ENCODE results near the gene STK32B. TPM values are rescaled to one million over a fixed set of nuclear protein-coding genes. Genes with fewer than 3 reads are reported as not detected.

The STK32B gene
- total and polyA plus RNA-seq, 3 donors from 2014 or later, result 17.5 to 29.7 (median 22.6) TPM

DNA sequence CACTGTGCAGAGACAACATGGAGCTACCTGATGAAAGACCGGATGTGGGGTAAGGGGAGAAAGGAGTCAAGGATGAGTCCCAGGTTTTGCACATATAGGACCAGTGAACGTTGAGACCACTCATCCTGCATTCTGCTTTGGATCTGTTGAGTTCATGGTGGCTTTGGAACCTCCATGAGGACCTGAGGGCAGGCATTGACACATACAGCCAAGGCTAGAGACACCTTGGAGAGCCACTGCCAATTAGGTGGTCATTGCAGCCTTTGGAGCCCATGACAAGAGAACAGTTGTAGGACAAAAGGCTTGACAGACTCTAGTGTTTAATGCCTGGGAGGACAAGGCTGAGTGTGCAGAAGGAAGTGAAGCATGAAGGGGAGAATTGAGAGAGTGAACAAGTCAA is 87.9 kb downstream of the STK32B start:
- intact Hi-C loops (cut with DNase I; ENCODE audit: low total_unique reads), result no loop called here
- DNase-seq, result no peak
- Histone ChIP-seq H3K4me3 (no peak overlapping the region), H3K36me3 (ENCODE audit: low read depth, missing control alignments) (no peaks in the 10 kb centered on the region), H3K4me1 (no peaks in the 10 kb centered on the region), H3K27me3 (no peaks in the 10 kb centered on the region), H3K27ac (no peak overlapping the region), H3K9me3 (no peaks in the 10 kb centered on the region)
- WGBS, 2 donors, result 86 to 87% methylated on average over 2 of the region's 2 CpGs
- TF ChIP-seq POLR2A (IDR thresholded peaks at IDR 0.05), result no peak
- TF ChIP-seq, protein P1, sequence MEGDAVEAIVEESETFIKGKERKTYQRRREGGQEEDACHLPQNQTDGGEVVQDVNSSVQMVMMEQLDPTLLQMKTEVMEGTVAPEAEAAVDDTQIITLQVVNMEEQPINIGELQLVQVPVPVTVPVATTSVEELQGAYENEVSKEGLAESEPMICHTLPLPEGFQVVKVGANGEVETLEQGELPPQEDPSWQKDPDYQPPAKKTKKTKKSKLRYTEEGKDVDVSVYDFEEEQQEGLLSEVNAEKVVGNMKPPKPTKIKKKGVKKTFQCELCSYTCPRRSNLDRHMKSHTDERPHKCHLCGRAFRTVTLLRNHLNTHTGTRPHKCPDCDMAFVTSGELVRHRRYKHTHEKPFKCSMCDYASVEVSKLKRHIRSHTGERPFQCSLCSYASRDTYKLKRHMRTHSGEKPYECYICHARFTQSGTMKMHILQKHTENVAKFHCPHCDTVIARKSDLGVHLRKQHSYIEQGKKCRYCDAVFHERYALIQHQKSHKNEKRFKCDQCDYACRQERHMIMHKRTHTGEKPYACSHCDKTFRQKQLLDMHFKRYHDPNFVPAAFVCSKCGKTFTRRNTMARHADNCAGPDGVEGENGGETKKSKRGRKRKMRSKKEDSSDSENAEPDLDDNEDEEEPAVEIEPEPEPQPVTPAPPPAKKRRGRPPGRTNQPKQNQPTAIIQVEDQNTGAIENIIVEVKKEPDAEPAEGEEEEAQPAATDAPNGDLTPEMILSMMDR (IDR thresholded peaks at IDR 0.05), result no peak

DNA sequence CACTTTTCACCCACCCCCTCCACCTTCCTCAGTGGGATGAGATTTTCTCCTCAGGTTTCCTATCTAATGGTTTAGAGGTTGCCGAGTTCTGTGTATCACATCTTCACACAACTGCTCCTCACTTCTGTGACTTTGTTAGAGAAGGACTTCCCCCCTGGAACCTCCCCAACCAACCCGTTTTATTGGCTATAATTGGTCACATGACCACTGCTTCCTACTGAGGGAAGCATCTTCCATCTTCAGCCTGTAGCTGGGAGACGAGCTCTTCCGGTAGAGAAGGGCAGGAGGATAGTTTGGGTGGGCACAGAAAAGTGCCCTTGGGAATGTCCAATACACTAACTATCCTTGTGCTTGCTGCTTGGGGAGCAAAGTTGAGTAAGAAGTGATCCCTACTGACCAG is 90.5 kb downstream of the STK32B start:
- Histone ChIP-seq H3K4me1 (no peaks in the 10 kb centered on the region), H3K4me3 (no peak overlapping the region), H3K36me3 (ENCODE audit: low read depth, missing control alignments) (no peaks in the 10 kb centered on the region), H3K27ac (no peak overlapping the region), H3K27me3 (no peaks in the 10 kb centered on the region), H3K9me3 (no peaks in the 10 kb centered on the region)
- TF ChIP-seq, protein P1 (IDR thresholded peaks at IDR 0.05), result no peak
- no peak for TF ChIP-seq POLR2A (IDR thresholded peaks at IDR 0.05)
- intact Hi-C loops (cut with DNase I; ENCODE audit: low total_unique reads), result no loop called here
- no peak for DNase-seq
- 82 to 85% methylated on average over 4 of the region's 4 CpGs for WGBS, 2 donors

DNA sequence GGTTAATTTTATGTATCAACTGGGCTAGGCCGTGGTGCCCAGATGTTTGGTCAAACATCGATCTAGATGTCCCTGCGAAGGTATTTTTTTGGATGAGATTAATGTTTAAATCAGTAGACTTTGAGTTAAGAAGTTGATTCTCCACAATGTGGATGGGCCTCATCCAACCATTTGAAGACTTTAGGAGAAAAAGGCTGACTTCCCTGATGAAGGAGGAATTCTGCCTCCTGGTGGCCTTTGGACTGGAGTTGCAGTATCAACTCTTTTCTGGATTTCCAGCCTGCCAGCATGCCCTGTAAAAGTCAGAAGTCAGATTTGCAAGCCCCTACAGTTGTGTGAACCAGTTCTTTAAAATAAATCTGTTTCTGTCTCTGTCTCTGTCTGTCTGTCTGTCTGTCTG is 91.4 kb downstream of the STK32B start:
- H3K4me3 ChIP-seq, result no peak overlapping the region
- intact Hi-C loops (cut with DNase I; ENCODE audit: low total_unique reads), result no loop called here
- no peak overlapping the region for H3K27ac ChIP-seq
- TF ChIP-seq POLR2A (IDR thresholded peaks at IDR 0.05), result no peak
- TF ChIP-seq, protein P1 (IDR thresholded peaks at IDR 0.05), result peak in 2 of 3 experiments; percentile 35 to 48
- DNase-seq, result peak; percentile 61
- WGBS, 2 donors, result 83 to 90% methylated on average over 3 of the region's 3 CpGs
- H3K36me3 ChIP-seq (ENCODE audit: low read depth, missing control alignments), result no peaks in the 10 kb centered on the region
- H3K27me3 ChIP-seq, result no peaks in the 10 kb centered on the region
- no peaks in the 10 kb centered on the region for H3K9me3 ChIP-seq
- no peaks in the 10 kb centered on the region for H3K4me1 ChIP-seq

DNA sequence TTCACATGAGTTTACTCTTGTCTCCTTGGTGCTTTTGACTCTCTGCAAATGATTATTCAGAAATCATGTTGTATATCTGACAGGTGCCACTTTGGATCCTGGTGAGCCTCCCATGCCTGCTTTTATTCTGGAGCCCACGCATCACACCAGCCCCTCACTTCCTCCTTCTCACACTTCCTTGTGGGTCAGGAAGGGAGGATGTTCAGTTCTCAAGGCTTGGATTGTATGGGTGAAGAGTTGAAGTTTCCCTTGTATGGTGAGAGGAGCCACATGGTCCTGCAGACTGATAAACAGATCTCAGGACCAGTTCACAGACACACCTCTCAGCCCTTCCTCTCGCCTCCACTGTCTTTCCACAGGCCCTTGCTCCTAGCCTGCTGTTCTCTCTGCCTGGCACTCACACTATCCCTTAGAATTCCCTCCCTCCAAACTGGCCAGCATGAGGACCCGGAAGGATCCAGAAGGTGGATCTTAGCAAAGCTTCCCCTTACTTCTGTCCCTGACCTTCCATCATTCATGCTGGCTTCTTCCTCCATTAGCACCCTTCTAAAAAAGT is 92.1 kb downstream of the STK32B start:
- Histone ChIP-seq H3K36me3 (ENCODE audit: low read depth, missing control alignments) (no peaks in the 10 kb centered on the region), H3K9me3 (no peaks in the 10 kb centered on the region), H3K4me1 (no peaks in the 10 kb centered on the region), H3K4me3 (no peak overlapping the region), H3K27me3 (no peaks in the 10 kb centered on the region), H3K27ac (no peak overlapping the region)
- TF ChIP-seq POLR2A (IDR thresholded peaks at IDR 0.05), result no peak
- TF ChIP-seq, protein P1 (IDR thresholded peaks at IDR 0.05), result no peak
- WGBS, 2 donors, result 80 to 88% methylated on average over 3 of the region's 3 CpGs
- DNase-seq, result no peak
- intact Hi-C loops (cut with DNase I; ENCODE audit: low total_unique reads), result no loop called here

DNA sequence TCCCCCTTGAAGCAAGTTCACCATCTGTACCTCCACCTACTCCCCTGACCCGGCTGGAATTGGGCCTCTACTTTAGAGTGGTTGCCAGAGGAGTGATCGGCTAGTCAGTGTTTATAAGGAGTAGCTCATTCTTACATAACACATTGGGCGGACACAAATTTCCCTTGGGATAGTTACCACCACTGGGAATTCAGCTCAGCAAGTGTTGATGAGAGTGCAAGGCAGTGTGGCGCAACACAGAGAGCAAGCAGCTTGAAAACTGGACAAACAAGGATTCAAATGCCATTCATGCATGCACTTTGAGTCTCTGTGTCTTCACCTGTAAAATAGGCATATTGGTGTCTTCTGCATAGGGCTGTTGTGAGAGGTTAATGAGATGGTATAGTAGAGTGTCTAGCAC is 92.7 kb downstream of the STK32B start:
- 67 to 91% methylated on average over 4 of the region's 4 CpGs for WGBS, 2 donors

More for the DNA sequence above, 92.7 kb downstream of the STK32B start:
- Histone ChIP-seq H3K9me3 (no peaks in the 10 kb centered on the region), H3K4me1 (no peaks in the 10 kb centered on the region), H3K27me3 (no peaks in the 10 kb centered on the region), H3K27ac (no peak overlapping the region), H3K4me3 (no peak overlapping the region), H3K36me3 (ENCODE audit: low read depth, missing control alignments) (no peaks in the 10 kb centered on the region)
- no peak for DNase-seq
- intact Hi-C loops (cut with DNase I; ENCODE audit: low total_unique reads), result no loop called here
- TF ChIP-seq, protein P1 (IDR thresholded peaks at IDR 0.05), result no peak
- TF ChIP-seq POLR2A (IDR thresholded peaks at IDR 0.05), result no peak
